ENCODE measurements around the gene TMEM190. TPM values are rescaled to one million over a fixed set of nuclear protein-coding genes. Genes with fewer than 3 reads are reported as not detected.
A peak's percentile ranks its signal among the peaks of the same experiment; 100 is the strongest.

The TMEM190 gene
- total RNA-seq, 1 donor from 2014 or later: not detected

DNA sequence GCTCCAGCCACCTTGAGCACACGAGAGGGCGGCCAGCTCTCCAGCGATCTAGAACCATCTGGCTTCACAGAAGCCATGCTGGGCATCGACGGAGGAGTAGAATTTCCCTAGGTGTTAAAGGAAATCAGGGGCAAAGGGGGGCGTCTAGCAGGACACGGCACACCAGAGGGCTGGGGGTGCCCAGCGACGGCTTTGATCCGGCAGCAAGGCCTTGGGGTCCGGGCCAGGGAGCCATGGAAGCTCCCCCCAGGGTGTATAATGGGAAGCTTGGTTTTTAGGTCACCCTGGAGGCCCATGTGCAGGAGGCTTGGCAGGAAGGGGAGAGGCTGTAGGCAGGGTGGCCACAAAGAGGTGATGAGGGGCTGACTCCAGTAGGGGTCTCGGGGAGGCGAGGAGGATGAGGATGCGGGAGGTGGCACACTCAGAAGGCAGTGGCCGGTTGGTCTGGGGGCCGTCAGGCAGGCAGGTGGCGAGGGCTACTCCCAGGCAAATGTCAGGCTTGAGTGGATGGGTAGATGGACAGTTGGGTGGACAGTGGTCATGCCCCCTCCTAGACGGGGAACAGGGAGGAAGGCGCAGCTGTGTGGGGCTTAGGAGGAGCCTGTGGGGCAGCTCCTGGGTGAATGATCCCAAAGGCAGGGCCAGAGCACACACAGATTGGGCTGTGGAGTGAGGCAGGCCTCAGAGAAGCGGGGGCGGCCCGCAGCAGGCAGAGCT is 31.4 kb upstream of the TMEM190 start:
- Histone ChIP-seq H3K4me1 (peaks cover 16% of the 10 kb centered on the region), H3K27me3 (ENCODE audit: low read depth) (peaks cover 5% of the 10 kb centered on the region), H3K27ac (replicated peaks) (no peak overlapping the region), H3K9me3 (replicated peaks) (no peaks in the 10 kb centered on the region), H3K36me3 (peaks cover 30% of the 10 kb centered on the region), H3K4me3 (no peak overlapping the region)
- TF ChIP-seq, protein P1, sequence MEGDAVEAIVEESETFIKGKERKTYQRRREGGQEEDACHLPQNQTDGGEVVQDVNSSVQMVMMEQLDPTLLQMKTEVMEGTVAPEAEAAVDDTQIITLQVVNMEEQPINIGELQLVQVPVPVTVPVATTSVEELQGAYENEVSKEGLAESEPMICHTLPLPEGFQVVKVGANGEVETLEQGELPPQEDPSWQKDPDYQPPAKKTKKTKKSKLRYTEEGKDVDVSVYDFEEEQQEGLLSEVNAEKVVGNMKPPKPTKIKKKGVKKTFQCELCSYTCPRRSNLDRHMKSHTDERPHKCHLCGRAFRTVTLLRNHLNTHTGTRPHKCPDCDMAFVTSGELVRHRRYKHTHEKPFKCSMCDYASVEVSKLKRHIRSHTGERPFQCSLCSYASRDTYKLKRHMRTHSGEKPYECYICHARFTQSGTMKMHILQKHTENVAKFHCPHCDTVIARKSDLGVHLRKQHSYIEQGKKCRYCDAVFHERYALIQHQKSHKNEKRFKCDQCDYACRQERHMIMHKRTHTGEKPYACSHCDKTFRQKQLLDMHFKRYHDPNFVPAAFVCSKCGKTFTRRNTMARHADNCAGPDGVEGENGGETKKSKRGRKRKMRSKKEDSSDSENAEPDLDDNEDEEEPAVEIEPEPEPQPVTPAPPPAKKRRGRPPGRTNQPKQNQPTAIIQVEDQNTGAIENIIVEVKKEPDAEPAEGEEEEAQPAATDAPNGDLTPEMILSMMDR (IDR thresholded peaks at IDR 0.05; ENCODE audit: borderline replicate concordance): no peak
- no peak for DNase-seq
- intact Hi-C loops (cut with micrococcal nuclease): no loop called here

- TF ChIP-seq, protein P1 (IDR thresholded peaks at IDR 0.05; ENCODE audit: borderline replicate concordance): no peak
- Histone ChIP-seq H3K9me3 (replicated peaks) (no peaks in the 10 kb centered on the region), H3K4me3 (no peak overlapping the region), H3K27me3 (ENCODE audit: low read depth) (peaks cover 14% of the 10 kb centered on the region), H3K36me3 (peaks cover 30% of the 10 kb centered on the region), H3K27ac (replicated peaks) (no peak overlapping the region), H3K4me1 (peaks cover 8% of the 10 kb centered on the region)
- intact Hi-C loops (cut with micrococcal nuclease): no loop called here
- peak; percentile 45 for DNase-seq
These were observed 30.6 kb upstream of the TMEM190 start for GRCh38 chr19:55345818-55346724.

DNA sequence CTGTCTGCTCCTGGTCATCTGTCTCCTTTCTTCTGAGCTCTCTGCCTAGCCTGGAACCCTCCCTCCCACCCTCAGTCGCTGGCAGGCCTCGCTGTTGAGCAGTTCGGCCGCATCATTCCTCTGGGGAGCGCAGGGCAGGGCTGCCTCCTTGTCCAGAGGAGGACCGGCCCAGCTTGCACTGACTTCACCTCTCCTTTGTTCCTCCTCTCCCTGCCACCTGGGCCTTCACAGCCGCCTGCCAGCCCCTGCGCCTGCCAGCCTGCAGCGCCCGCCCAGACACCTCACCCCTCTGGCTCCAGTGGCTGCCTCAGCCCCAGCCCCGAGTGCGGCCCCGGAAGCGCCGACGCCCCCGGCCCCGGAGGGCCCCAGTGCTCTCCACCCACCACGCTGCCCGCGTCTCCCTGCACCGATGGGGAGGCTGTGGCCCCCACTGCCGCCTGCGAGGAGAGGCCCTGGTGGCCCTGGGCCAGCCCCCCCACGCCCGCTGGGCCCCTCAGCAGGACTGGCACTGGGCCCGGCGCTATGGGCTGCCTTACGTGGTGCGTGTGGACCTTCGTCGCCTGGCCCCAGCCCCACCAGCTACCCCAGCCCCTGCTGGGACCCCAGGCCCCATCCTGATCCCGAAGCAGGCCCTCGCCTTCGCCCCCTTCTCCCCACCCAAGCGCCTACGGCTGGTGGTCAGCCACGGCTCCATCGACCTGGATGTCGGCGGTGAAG is 29.7 kb upstream of the TMEM190 start:
- TF ChIP-seq, protein P1 (IDR thresholded peaks at IDR 0.05; ENCODE audit: borderline replicate concordance): no peak
- intact Hi-C loops (cut with micrococcal nuclease): no loop called here
- H3K9me3 ChIP-seq (replicated peaks): no peaks in the 10 kb centered on the region
- peaks cover 22% of the 10 kb centered on the region for H3K27me3 ChIP-seq (ENCODE audit: low read depth)
- no peak overlapping the region for H3K27ac ChIP-seq (replicated peaks)
- peaks cover 29% of the 10 kb centered on the region for H3K36me3 ChIP-seq
- peaks cover under 1% of the 10 kb centered on the region for H3K4me1 ChIP-seq
- no peak overlapping the region for H3K4me3 ChIP-seq
- DNase-seq: no peak

- intact Hi-C loops (cut with micrococcal nuclease): no loop called here
These were observed 29.1 kb upstream of the TMEM190 start for GRCh38 chr19:55347442-55348009.

More at GRCh38 chr19:55347442-55348009, 29.1 kb upstream of the TMEM190 start:
- Histone ChIP-seq H3K9me3 (replicated peaks) (no peaks in the 10 kb centered on the region), H3K4me1 (no peaks in the 10 kb centered on the region), H3K36me3 (peaks cover 23% of the 10 kb centered on the region), H3K27me3 (ENCODE audit: low read depth) (peaks cover 28% of the 10 kb centered on the region), H3K27ac (replicated peaks) (no peak overlapping the region), H3K4me3 (no peak overlapping the region)
- TF ChIP-seq, protein P1 (IDR thresholded peaks at IDR 0.05; ENCODE audit: borderline replicate concordance): no peak
- DNase-seq: no peak

All from left ventricle myocardium inferior (tissue), 1 donor.